ENCODE results near the gene LGALS9C. TPM values are rescaled to one million over a fixed set of nuclear protein-coding genes. Genes with fewer than 3 reads are reported as not detected.
"Not testable (repeated sequence)": the region's sequence is repeated elsewhere in the genome, so short reads cannot be mapped to it uniquely, and the experiment has no call there.

The LGALS9C gene
- total RNA-seq, 2 experiments from 2014 or later: 2.6 to 3.7 TPM

DNA sequence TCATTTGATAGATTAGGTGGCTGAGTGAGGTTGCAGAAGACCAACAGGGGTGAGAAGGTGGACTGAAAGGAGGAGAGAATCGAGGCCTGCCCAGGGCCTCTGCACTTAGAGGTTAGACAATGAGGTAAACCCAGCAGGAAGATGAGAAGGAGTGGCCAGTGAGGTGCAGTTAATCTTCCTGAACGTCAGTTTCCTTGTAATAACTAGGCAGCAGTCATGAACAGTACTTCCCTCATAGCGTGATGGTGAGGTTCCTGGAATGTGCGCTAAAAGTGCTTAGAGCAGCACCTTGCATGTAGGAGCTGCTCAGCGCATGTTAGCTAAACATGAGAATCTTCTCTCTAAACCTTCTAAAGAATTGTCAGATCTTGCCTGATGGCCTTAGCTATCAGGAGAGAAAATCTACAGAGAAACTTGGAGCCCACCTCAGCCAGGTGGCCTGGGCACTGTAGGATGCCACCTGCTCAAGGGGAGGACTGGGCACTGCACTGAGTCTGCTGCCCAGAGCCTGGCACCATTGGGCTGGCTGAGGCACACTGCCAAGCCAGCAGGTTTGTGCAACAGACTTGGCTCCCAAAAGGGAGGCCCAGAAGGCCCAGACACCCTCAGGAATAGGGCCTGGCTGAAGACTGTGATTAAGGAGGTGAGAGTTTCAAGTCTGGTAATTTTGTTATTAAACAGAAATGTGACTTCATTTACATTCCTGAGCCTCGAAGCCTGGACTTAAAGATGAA is 10.2 kb upstream of the LGALS9C start:
- H3K27me3 Mint-ChIP-seq (ENCODE audit: low read depth); H3K9me3 Mint-ChIP-seq (ENCODE audit: insufficient read depth); H3K36me3 Mint-ChIP-seq (ENCODE audit: low read depth); H3K4me3 Mint-ChIP-seq; ATAC-seq; POLR2A ChIA-PET; CTCF ChIA-PET; DNase-seq; H3K4me1 Mint-ChIP-seq (ENCODE audit: low read depth); H3K27ac Mint-ChIP-seq: not testable (repeated sequence)

DNA sequence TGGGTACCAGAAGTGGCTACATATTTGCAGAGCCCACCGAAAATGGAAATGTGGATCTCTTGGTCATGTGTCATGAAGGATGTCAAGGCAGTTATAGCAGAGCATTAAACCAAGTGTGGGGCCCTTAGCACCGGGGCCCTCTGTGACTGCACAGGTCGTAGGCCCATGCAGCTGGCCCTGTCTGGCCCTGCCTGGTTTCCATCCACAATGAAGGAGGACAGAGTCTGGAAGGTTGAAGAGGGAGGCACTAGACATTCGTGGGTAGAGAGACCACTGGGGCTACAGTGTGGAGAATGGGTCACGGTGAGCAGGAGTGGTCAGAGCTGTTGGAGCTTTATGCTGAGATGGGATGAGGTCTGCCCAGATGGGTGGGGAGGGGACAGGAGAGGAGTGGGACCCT is 9.6 kb upstream of the LGALS9C start:
- POLR2A ChIA-PET; DNase-seq; ATAC-seq; H3K36me3 Mint-ChIP-seq (ENCODE audit: low read depth); CTCF ChIA-PET; H3K27me3 Mint-ChIP-seq (ENCODE audit: low read depth); H3K27ac Mint-ChIP-seq; H3K4me1 Mint-ChIP-seq (ENCODE audit: low read depth); H3K4me3 Mint-ChIP-seq; H3K9me3 Mint-ChIP-seq (ENCODE audit: insufficient read depth): not testable (repeated sequence)

DNA sequence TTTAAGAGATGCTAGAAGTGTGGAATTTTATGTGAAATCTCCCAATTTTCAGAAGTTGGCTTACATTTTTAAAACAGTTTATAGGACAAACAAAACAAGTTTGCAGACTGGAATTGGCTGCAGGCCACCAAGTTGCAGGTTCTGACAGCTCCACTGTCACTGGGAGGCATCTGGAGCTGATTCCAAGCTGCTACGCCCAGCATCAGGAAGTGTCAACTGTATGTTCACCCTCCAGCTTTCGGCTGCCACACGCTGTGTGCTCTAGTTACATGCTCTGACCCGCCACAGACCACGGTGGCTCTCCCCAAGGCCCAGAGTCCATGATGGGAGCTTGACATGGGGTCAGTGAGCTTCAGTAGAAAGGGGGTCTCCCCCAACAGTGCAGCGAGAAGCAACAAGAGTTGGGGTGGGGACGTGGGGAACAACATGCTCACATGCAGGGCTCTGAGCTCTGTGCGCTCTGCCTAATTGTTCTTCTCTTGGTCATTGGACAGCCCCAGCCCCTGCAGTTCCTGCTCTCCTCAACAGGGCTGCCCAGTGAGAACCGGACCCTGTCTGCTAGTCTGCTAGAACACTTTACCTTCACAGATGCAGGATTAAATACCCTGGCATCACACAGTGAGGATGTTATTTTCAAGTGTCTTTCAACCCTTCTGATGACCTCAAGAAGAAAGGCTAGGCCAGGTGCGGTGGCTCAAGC is 8.0 kb upstream of the LGALS9C start:
- POLR2A ChIA-PET, H3K4me3 Mint-ChIP-seq, ATAC-seq: not testable (repeated sequence)

DNA sequence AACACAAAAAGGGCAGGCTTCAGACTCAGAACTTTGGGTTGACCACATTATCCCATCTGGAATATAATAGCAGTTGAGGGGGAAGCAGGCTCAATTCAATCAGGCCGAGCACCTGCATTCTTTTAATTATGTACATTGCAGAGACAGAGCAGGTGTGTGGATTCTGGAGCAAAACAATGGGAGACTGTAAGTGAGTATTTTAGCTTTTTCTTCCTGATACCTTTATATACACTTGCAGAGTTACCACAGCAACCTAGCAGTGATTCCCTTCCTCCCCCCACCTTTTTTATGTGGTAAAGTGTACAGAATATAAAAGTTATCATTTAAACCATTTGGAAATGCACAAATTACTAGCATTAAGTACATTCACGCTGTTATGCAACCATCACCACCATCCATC is 6.8 kb upstream of the LGALS9C start:
- DNase-seq; H3K4me3 Mint-ChIP-seq; CTCF ChIA-PET; ATAC-seq; H3K9me3 Mint-ChIP-seq (ENCODE audit: insufficient read depth); H3K36me3 Mint-ChIP-seq (ENCODE audit: low read depth); H3K4me1 Mint-ChIP-seq (ENCODE audit: low read depth); POLR2A ChIA-PET; H3K27me3 Mint-ChIP-seq (ENCODE audit: low read depth); H3K27ac Mint-ChIP-seq: not testable (repeated sequence)

More for the DNA sequence above, 8.0 kb upstream of the LGALS9C start:
- H3K36me3 Mint-ChIP-seq (ENCODE audit: low read depth); DNase-seq; H3K27me3 Mint-ChIP-seq (ENCODE audit: low read depth); H3K9me3 Mint-ChIP-seq (ENCODE audit: insufficient read depth); CTCF ChIA-PET; H3K4me1 Mint-ChIP-seq (ENCODE audit: low read depth); H3K27ac Mint-ChIP-seq: not testable (repeated sequence)

DNA sequence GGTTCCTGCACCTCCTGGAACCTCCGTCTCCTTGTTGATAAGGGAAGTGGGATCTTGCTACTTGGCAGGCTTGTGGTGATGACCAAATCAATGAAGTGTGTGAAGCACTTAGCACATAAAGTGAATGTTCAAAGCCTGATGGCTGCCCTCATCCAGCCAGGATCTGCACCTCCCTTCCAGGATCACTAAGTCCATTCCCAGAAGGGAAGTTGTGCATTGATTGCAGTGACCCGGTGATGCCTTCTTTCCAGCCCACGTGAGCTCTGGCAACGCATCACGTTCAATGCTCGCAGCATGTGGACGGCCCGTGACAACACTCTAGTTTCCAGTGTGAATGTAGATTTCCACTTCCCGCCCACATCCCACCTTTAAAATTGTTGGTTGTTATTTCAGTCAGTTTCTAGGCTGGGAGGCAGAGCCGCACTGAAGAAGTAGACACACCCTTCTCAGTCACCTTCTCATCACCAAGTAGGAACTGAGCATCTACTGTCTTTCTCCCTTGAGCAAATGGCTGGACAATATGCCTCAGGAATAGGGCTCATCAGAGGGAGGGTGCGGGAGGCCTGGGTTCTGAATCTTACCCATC is 6.2 kb upstream of the LGALS9C start:
- H3K36me3 Mint-ChIP-seq (ENCODE audit: low read depth); DNase-seq; H3K27me3 Mint-ChIP-seq (ENCODE audit: low read depth); H3K9me3 Mint-ChIP-seq (ENCODE audit: insufficient read depth); H3K27ac Mint-ChIP-seq; CTCF ChIA-PET; H3K4me1 Mint-ChIP-seq (ENCODE audit: low read depth); H3K4me3 Mint-ChIP-seq; POLR2A ChIA-PET; ATAC-seq: not testable (repeated sequence)

DNA sequence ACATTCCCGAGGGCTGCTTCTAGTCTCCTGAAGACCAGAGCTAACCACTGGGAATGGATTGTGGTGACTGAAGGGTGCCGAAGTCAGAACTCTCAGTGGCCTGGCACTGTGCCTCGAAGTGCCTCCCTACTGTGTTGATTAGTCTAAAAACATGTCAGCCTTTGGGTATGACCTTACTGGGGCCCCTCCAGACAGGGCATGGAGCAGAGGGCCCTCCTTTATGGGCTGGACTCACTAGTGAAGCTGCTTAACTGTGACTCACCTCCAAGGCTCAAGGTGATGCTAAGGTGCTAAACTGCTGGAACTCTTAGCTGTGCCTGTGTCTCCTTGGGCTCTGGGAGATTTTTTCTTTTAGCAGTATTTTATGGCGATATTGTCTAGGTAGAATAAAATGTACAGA is 2.6 kb upstream of the LGALS9C start:
- H3K9me3 Mint-ChIP-seq (ENCODE audit: insufficient read depth); H3K27ac Mint-ChIP-seq; POLR2A ChIA-PET; H3K4me1 Mint-ChIP-seq (ENCODE audit: low read depth); H3K36me3 Mint-ChIP-seq (ENCODE audit: low read depth); H3K27me3 Mint-ChIP-seq (ENCODE audit: low read depth); H3K4me3 Mint-ChIP-seq; ATAC-seq; DNase-seq; CTCF ChIA-PET: not testable (repeated sequence)

DNA sequence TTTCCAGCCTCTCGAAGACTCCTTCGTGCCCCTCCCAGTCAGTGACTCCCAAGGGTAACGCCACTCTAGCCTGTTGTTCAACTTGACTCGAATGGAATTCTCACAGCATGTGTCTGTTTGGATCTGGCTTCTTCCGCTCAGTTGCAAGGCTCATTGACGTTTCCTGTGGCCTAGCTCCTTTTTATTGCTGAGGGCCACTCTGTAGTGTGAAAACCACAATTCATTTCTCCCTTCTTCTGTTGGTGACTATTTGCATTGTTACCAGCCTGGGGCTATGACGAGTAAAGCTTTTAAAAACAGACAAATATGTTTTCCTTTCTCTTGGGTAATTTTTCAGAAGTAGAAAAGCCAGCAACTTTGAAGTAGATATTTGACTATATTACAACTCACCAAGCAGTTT is 1.8 kb upstream of the LGALS9C start:
- DNase-seq; H3K27ac Mint-ChIP-seq; H3K36me3 Mint-ChIP-seq (ENCODE audit: low read depth); H3K4me1 Mint-ChIP-seq (ENCODE audit: low read depth); H3K4me3 Mint-ChIP-seq; ATAC-seq; H3K9me3 Mint-ChIP-seq (ENCODE audit: insufficient read depth); CTCF ChIA-PET; POLR2A ChIA-PET; H3K27me3 Mint-ChIP-seq (ENCODE audit: low read depth): not testable (repeated sequence)

DNA sequence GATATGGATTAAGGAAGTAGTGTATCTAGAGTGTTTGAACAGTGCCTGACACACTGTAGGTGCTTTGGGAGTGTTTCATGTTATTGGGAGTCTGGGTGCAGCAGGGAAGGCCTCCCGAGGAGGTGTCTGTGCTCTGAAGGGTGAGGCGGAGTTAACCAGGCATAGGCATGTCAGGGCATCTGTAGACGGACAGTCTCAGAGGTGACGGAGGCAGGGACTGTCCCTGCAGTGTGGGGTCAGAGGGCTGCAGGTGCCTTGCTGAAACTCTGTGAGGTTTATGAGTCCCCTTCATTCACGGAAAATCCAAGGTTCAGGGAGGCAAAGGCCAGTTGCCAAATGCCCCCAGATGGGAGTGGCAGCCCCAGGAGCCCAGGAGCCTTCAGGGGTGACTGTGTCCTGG is 778 bp downstream of the LGALS9C start:
- H3K4me3 Mint-ChIP-seq; H3K27me3 Mint-ChIP-seq (ENCODE audit: low read depth); ATAC-seq; H3K4me1 Mint-ChIP-seq (ENCODE audit: low read depth); POLR2A ChIA-PET; CTCF ChIA-PET; H3K27ac Mint-ChIP-seq; H3K9me3 Mint-ChIP-seq (ENCODE audit: insufficient read depth); H3K36me3 Mint-ChIP-seq (ENCODE audit: low read depth); DNase-seq: not testable (repeated sequence)

DNA sequence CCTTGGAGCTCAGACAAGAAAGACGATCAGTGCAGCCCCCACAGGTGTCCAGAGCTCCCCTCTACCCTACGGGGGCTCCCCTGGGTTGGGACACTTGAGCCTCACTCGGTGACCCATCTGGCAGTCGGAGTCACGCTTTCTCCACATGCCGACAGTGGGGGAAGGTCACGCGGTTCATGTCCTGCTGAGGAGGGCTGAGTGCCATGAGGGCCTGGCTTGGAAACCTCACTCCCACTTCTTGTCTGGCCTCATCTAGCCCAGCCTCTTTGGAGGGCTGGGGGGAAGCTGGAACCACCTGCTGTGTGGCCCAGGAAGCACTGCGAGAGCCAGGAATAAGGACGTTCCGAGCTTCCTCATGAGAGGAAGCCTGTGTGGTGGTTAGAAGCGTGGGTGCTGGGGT is 1.8 kb downstream of the LGALS9C start:
- H3K4me1 Mint-ChIP-seq (ENCODE audit: low read depth); POLR2A ChIA-PET; CTCF ChIA-PET; H3K9me3 Mint-ChIP-seq (ENCODE audit: insufficient read depth); DNase-seq; H3K27me3 Mint-ChIP-seq (ENCODE audit: low read depth); ATAC-seq; H3K27ac Mint-ChIP-seq; H3K4me3 Mint-ChIP-seq; H3K36me3 Mint-ChIP-seq (ENCODE audit: low read depth): not testable (repeated sequence)

DNA sequence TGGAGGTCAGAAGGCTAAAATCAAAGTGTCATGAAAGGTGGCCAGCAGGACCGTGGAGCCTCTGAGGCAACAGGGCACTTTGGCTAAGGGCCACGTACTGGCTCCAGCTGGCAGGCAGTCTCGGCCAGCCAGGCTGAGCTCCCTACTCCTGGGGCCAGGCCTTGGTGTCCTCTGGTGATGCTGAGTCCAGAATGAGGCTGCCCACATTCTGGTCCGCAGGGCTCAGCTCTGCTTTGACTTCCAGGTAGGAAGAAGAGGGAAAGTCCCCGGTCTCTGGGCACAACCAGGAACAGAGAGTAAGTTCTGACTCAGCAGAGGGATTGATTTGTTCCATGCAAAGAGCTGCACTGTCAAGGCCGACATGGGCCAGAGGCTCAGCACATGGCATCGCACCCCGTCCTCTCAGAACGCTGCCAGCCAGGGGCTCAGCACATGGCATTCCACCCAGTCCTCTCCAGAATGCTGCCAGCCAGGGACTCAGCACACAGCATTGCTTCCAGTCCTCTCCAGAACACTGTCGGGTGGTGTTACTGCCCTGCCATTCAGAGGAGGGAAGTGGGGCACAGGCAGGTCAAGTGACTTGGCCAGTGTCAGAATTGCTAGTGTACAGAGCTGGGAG is 2.5 kb downstream of the LGALS9C start:
- H3K27me3 Mint-ChIP-seq (ENCODE audit: low read depth); DNase-seq; H3K27ac Mint-ChIP-seq; H3K9me3 Mint-ChIP-seq (ENCODE audit: insufficient read depth); H3K4me3 Mint-ChIP-seq; ATAC-seq; POLR2A ChIA-PET; CTCF ChIA-PET; H3K36me3 Mint-ChIP-seq (ENCODE audit: low read depth); H3K4me1 Mint-ChIP-seq (ENCODE audit: low read depth): not testable (repeated sequence)

DNA sequence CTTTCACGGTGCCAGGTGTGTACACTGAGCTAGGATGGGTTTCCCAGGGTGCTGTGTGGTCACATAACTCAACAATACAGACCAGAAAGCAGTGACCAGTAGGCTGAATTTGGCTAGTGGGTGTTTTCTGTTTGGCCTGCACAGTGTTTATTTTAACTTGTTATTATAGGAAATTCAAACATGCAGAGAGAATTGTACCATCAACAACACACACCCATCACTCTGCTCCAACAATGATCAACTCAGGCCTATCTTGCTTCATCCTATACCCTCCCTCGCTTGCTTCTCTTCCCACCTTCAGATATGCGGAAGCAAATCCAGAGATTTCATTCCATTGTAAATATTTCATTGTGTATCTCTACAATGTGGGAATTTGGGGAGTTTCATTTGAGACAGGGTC is 5.2 kb downstream of the LGALS9C start:
- H3K36me3 Mint-ChIP-seq (ENCODE audit: low read depth); H3K9me3 Mint-ChIP-seq (ENCODE audit: insufficient read depth); POLR2A ChIA-PET; ATAC-seq; CTCF ChIA-PET; DNase-seq; H3K4me3 Mint-ChIP-seq; H3K27ac Mint-ChIP-seq; H3K4me1 Mint-ChIP-seq (ENCODE audit: low read depth); H3K27me3 Mint-ChIP-seq (ENCODE audit: low read depth): not testable (repeated sequence)

DNA sequence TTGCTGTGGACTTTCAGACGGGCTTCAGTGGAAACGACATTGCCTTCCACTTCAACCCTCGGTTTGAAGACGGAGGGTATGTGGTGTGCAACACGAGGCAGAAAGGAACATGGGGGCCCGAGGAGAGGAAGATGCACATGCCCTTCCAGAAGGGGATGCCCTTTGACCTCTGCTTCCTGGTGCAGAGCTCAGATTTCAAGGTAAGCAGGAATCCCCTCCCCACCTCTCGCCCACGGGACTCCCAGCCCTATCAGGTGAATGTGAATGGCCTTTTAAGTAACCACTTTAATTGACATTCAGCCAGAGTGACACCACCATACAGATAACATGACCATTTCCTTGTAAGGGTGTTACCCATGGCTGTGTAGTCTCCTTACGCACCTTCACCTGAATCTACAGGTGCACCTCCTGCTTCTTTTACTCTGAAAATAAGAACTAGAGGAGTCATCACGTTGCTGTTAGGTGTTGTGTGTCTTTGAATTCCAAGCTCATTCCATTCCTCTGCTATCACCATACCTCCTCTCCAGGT is 9.4 kb downstream of the LGALS9C start:
- CTCF ChIA-PET: not testable (repeated sequence)

More for the DNA sequence above, 9.4 kb downstream of the LGALS9C start:
- H3K4me1 Mint-ChIP-seq (ENCODE audit: low read depth); DNase-seq; POLR2A ChIA-PET; H3K36me3 Mint-ChIP-seq (ENCODE audit: low read depth); ATAC-seq; H3K27me3 Mint-ChIP-seq (ENCODE audit: low read depth); H3K27ac Mint-ChIP-seq; H3K4me3 Mint-ChIP-seq; H3K9me3 Mint-ChIP-seq (ENCODE audit: insufficient read depth): not testable (repeated sequence)

Data from activated CD8-positive, alpha-beta T cell treated with anti-CD3 and anti-CD28 coated beads, Interleukin-2, amount 10 ng/mL, durations not matched to agents 7 days and 5 days (primary cell).